ENCODE results near the gene DNAI1.

DNAI1 gene

GRCh38 chr9:34490760-34491159 lies 32.2 kb downstream of the DNAI1 start:
- DNase-seq (ENCODE audit: low read depth): no peak

- no peak for DNase-seq (ENCODE audit: low read depth)
These were observed 33.0 kb downstream of the DNAI1 start for GRCh38 chr9:34491596-34491995.

- no peak for DNase-seq (ENCODE audit: low read depth)
These were observed 33.4 kb downstream of the DNAI1 start for GRCh38 chr9:34492051-34492450.

GRCh38 chr9:34493972-34494535 lies 35.4 kb downstream of the DNAI1 start:
- peak; percentile 24 for DNase-seq (ENCODE audit: low read depth)

- DNase-seq (ENCODE audit: low read depth): peak; percentile 19
These were observed 37.6 kb downstream of the DNAI1 start for GRCh38 chr9:34496149-34496712.

GRCh38 chr9:34498553-34498952 lies 39.9 kb downstream of the DNAI1 start:
- no peak for DNase-seq (ENCODE audit: low read depth)

GRCh38 chr9:34499076-34499475 lies 40.5 kb downstream of the DNAI1 start:
- no peak for DNase-seq (ENCODE audit: low read depth)

- DNase-seq (ENCODE audit: low read depth): no peak
These were observed 42.1 kb downstream of the DNAI1 start for GRCh38 chr9:34500623-34501267.

GRCh38 chr9:34501372-34501771 lies 42.8 kb downstream of the DNAI1 start:
- no peak for DNase-seq (ENCODE audit: low read depth)

- DNase-seq (ENCODE audit: low read depth): peak; percentile 57
These were observed 43.4 kb downstream of the DNAI1 start for GRCh38 chr9:34501889-34502425.

- DNase-seq (ENCODE audit: low read depth): no peak
These were observed 43.9 kb downstream of the DNAI1 start for GRCh38 chr9:34502471-34502870.

- DNase-seq (ENCODE audit: low read depth): no peak
These were observed 44.3 kb downstream of the DNAI1 start for GRCh38 chr9:34502891-34503290.

GRCh38 chr9:34503406-34503805 lies 44.8 kb downstream of the DNAI1 start:
- DNase-seq (ENCODE audit: low read depth): no peak

- no peak for DNase-seq (ENCODE audit: low read depth)
These were observed 46.9 kb downstream of the DNAI1 start for GRCh38 chr9:34505370-34506120.

- DNase-seq (ENCODE audit: low read depth): no peak
These were observed 48.0 kb downstream of the DNAI1 start for GRCh38 chr9:34506623-34507022.

GRCh38 chr9:34507556-34507955 lies 49.0 kb downstream of the DNAI1 start:
- no peak for DNase-seq (ENCODE audit: low read depth)

GRCh38 chr9:34507966-34508365 lies 49.4 kb downstream of the DNAI1 start:
- DNase-seq (ENCODE audit: low read depth): no peak

- DNase-seq (ENCODE audit: low read depth): no peak
These were observed 49.9 kb downstream of the DNAI1 start for GRCh38 chr9:34508463-34508862.

- DNase-seq (ENCODE audit: low read depth): no peak
These were observed 50.3 kb downstream of the DNAI1 start for GRCh38 chr9:34508951-34509350.

- DNase-seq (ENCODE audit: low read depth): no peak
These were observed 52.2 kb downstream of the DNAI1 start for GRCh38 chr9:34510497-34511468.

Measured in stromal cell of bone marrow (primary cell).